MM.1S (cell line): ENCODE measurements around the gene CACNG6.
A peak's percentile ranks its signal among the peaks of the same experiment; 100 is the strongest.

Source experiments
- EZH2 ChIP-seq: fragments of 300-600 bp; sonication (generic); optimal IDR thresholded peaks from 2 replicates; pipeline ENCODE3; 2017; ENCODE audit warnings: low read depth, mild to moderate bottlenecking, antibody characterized with exemption, low read length, mixed read lengths
- EZH2phosphoT487 ChIP-seq: fragments of 300-600 bp; sonication (generic); IDR thresholded peaks from 2 replicates; pipeline ENCODE4 v1.6.1; 2018; ENCODE audit warnings: antibody characterized with exemption, low read length
- TF ChIP-seq, protein P1 (sequence below): fragments of 300-600 bp; sonication (generic); IDR thresholded peaks from 2 replicates; pipeline ENCODE4 v1.5.1; 2016; ENCODE audit warnings: antibody characterized with exemption, low read length, mixed read lengths

DNA sequence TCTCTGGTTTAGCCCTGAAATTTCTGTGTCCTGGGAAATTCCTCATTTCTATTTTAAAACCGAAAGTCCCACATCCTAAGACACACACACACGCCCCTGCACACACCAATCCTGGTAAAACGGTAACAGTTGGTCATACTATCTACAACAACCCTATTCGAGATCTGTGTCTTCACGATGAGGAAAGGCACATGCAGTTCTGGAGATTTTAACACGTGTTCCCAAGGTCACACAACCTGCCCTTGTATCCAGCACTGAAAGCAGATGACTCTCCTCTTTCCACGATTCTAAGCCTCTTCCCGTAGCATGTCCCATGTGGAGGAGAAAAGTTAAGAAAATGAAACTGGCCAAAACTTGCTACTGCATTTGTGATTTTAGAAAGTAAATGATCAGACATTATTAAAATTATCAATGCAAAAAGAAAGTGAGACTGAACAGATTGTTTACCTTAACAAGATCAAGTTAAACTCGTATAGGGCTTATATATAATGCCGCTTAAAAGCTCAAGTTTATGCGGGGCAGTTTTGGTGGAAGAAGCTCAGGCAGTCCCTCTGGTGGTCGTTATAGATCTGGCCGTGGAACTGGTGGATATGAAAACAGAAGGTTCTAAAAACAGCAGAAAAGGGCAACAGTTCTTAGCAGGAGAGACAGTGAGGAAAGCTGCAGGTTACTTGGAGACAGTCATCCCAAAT is 39.6 kb downstream of the CACNG6 start:
- TF ChIP-seq, protein P1, sequence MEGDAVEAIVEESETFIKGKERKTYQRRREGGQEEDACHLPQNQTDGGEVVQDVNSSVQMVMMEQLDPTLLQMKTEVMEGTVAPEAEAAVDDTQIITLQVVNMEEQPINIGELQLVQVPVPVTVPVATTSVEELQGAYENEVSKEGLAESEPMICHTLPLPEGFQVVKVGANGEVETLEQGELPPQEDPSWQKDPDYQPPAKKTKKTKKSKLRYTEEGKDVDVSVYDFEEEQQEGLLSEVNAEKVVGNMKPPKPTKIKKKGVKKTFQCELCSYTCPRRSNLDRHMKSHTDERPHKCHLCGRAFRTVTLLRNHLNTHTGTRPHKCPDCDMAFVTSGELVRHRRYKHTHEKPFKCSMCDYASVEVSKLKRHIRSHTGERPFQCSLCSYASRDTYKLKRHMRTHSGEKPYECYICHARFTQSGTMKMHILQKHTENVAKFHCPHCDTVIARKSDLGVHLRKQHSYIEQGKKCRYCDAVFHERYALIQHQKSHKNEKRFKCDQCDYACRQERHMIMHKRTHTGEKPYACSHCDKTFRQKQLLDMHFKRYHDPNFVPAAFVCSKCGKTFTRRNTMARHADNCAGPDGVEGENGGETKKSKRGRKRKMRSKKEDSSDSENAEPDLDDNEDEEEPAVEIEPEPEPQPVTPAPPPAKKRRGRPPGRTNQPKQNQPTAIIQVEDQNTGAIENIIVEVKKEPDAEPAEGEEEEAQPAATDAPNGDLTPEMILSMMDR, result peak; percentile 35
- TF ChIP-seq EZH2, result no peak
- TF ChIP-seq EZH2phosphoT487, result no peak
